ENCODE measurements around the gene VRK3. TPM values are rescaled to one million over a fixed set of nuclear protein-coding genes. Genes with fewer than 3 reads are reported as not detected.

The VRK3 gene
- total RNA-seq, 1 experiment from 2014 or later = 46.3 TPM

- peaks cover 81% of the 10 kb centered on the region for H3K36me3 Mint-ChIP-seq (ENCODE audit: insufficient read depth, unreplicated experiment)
- no peaks in the 10 kb centered on the region for H3K27me3 Mint-ChIP-seq (ENCODE audit: insufficient read depth, unreplicated experiment)
- POLR2A ChIA-PET = no interaction called here
- intact Hi-C loops (cut with micrococcal nuclease; ENCODE audit: unreplicated experiment) = no loop called here
- Histone ChIP-seq H3K9me3 (peaks cover 26% of the 10 kb centered on the region), H3K4me3 (ENCODE audit: low read depth, low read length) (no peak overlapping the region), H3K4me1 (peaks cover 18% of the 10 kb centered on the region), H3K36me3 (ENCODE audit: control insufficient read depth, insufficient read depth, low read length) (peaks cover 25% of the 10 kb centered on the region), H3K27me3 (replicated peaks; ENCODE audit: control insufficient read depth, insufficient read depth, low read length) (no peaks in the 10 kb centered on the region)
- peak overlapping the region; percentile 18 for H3K27ac Mint-ChIP-seq (ENCODE audit: unreplicated experiment)
- peaks cover 30% of the 10 kb centered on the region for H3K9me3 Mint-ChIP-seq (ENCODE audit: unreplicated experiment)
- DNase-seq = no peak
- CTCF ChIA-PET = interaction anchor here (0.5 kb wide), 1 partner anchor 30 kb away, joined by 4 read pairs; no protein-coding TSS in a partner anchor
- BruUV-seq (replicated peaks) = no TSS peak
- peaks cover 13% of the 10 kb centered on the region for H3K4me1 Mint-ChIP-seq (ENCODE audit: low read depth, unreplicated experiment)
- TF ChIP-seq CTCF (IDR thresholded peaks at IDR 0.05; ENCODE audit: insufficient read depth in 1 of 2, low read depth in 1 of 2, low read length in 1 of 2, severe bottlenecking in 1 of 2, unreplicated experiment in 1 of 2) = no peak
- peak overlapping the region; percentile 10 for H3K4me3 Mint-ChIP-seq (ENCODE audit: unreplicated experiment)
These were observed 22.5 kb upstream of the VRK3 start for GRCh38 chr19:50047671-50048070.

- peak; percentile 67 to 82 for TF ChIP-seq CTCF (IDR thresholded peaks at IDR 0.05; ENCODE audit: insufficient read depth in 1 of 2, low read depth in 1 of 2, low read length in 1 of 2, severe bottlenecking in 1 of 2, unreplicated experiment in 1 of 2)
- H3K27me3 ChIP-seq (replicated peaks; ENCODE audit: control insufficient read depth, insufficient read depth, low read length) = no peaks in the 10 kb centered on the region
- H3K4me1 ChIP-seq = peaks cover 18% of the 10 kb centered on the region
- H3K9me3 ChIP-seq = peaks cover 26% of the 10 kb centered on the region
- Mint-ChIP-seq H3K36me3 (ENCODE audit: insufficient read depth, unreplicated experiment) (peaks cover 89% of the 10 kb centered on the region), H3K9me3 (ENCODE audit: unreplicated experiment) (peaks cover 38% of the 10 kb centered on the region), H3K27me3 (ENCODE audit: insufficient read depth, unreplicated experiment) (no peaks in the 10 kb centered on the region), H3K4me1 (ENCODE audit: low read depth, unreplicated experiment) (peaks cover 13% of the 10 kb centered on the region), H3K27ac (ENCODE audit: unreplicated experiment) (no peak overlapping the region), H3K4me3 (ENCODE audit: unreplicated experiment) (no peak overlapping the region)
- BruUV-seq (replicated peaks) = no TSS peak
- ChIA-PET CTCF (interaction anchor here (0.5 to 1.0 kb wide), 2 partner anchors 106 to 886 kb away, joined by 3 to 4 read pairs; no protein-coding TSS in a partner anchor), POLR2A (no interaction called here)
- peaks cover 31% of the 10 kb centered on the region for H3K36me3 ChIP-seq (ENCODE audit: control insufficient read depth, insufficient read depth, low read length)
- intact Hi-C loops (cut with micrococcal nuclease; ENCODE audit: unreplicated experiment) = no loop called here
- no peak overlapping the region for H3K4me3 ChIP-seq (ENCODE audit: low read depth, low read length)
- peak; percentile 56 to 73 for DNase-seq
These were observed 21.7 kb upstream of the VRK3 start for GRCh38 chr19:50046649-50047503.

- Mint-ChIP-seq H3K27me3 (ENCODE audit: insufficient read depth, unreplicated experiment) (no peaks in the 10 kb centered on the region), H3K9me3 (ENCODE audit: unreplicated experiment) (peaks cover 42% of the 10 kb centered on the region), H3K4me3 (ENCODE audit: unreplicated experiment) (no peak overlapping the region), H3K36me3 (ENCODE audit: insufficient read depth, unreplicated experiment) (peaks cover 95% of the 10 kb centered on the region), H3K4me1 (ENCODE audit: low read depth, unreplicated experiment) (peaks cover 7% of the 10 kb centered on the region), H3K27ac (ENCODE audit: unreplicated experiment) (no peak overlapping the region)
- no peak for DNase-seq
- H3K36me3 ChIP-seq (ENCODE audit: control insufficient read depth, insufficient read depth, low read length) = peaks cover 39% of the 10 kb centered on the region
- intact Hi-C loops (cut with micrococcal nuclease; ENCODE audit: unreplicated experiment) = no loop called here
- H3K27me3 ChIP-seq (replicated peaks; ENCODE audit: control insufficient read depth, insufficient read depth, low read length) = no peaks in the 10 kb centered on the region
- no peak for TF ChIP-seq CTCF (IDR thresholded peaks at IDR 0.05; ENCODE audit: insufficient read depth in 1 of 2, low read depth in 1 of 2, low read length in 1 of 2, severe bottlenecking in 1 of 2, unreplicated experiment in 1 of 2)
- ChIA-PET CTCF (no interaction called here), POLR2A (no interaction called here)
- peaks cover 26% of the 10 kb centered on the region for H3K9me3 ChIP-seq
- peaks cover 15% of the 10 kb centered on the region for H3K4me1 ChIP-seq
- H3K4me3 ChIP-seq (ENCODE audit: low read depth, low read length) = no peak overlapping the region
- no TSS peak for BruUV-seq (replicated peaks)
These were observed 19.8 kb upstream of the VRK3 start for GRCh38 chr19:50044922-50045321.

Data from Caco-2 (cell line).